ENCODE data around the gene DYRK1A.
A peak's percentile ranks its signal among the peaks of the same experiment; 100 is the strongest.

The DYRK1A gene

GRCh38 chr21:37363936-37364335 lies 2.6 kb upstream of the DYRK1A start:
- peaks cover 42% of the 10 kb centered on the region for H3K79me2 ChIP-seq (ENCODE audit: insufficient read depth, low read length)
- peaks cover 9% of the 10 kb centered on the region for H4K20me1 ChIP-seq (ENCODE audit: insufficient read depth, low read length, poor library complexity, severe bottlenecking)
- H2AFZ ChIP-seq (ENCODE audit: low read length), result no peak overlapping the region
- peaks cover 7% of the 10 kb centered on the region; the same call in 1 of the 2 replicates for H3F3A ChIP-seq (ENCODE audit: low read depth)
- H3K4me2 ChIP-seq (ENCODE audit: low read depth, low read length, poor library complexity, severe bottlenecking), result peak overlapping the region; percentile 96
- TF ChIP-seq CTCF (conservative IDR thresholded peaks at IDR 0.05; ENCODE audit: low read length), result no peak
- no peak for TF ChIP-seq EZH2phosphoT487 (IDR thresholded peaks at IDR 0.05; ENCODE audit: borderline replicate concordance)
- H3K4me3 ChIP-seq (ENCODE audit: low read length, poor library complexity, severe bottlenecking), result no peak overlapping the region
- H3K9me2 ChIP-seq (replicated peaks; ENCODE audit: low read depth, low read length), result no peaks in the 10 kb centered on the region
- H3K4me1 ChIP-seq (ENCODE audit: insufficient read depth, low read length, poor library complexity, severe bottlenecking), result peaks cover 38% of the 10 kb centered on the region
- H3K9me3 ChIP-seq (ENCODE audit: insufficient read depth, low read depth, low read length), result no peaks in the 10 kb centered on the region
- H3K27me3 ChIP-seq (ENCODE audit: insufficient read depth, low read length, poor library complexity, severe bottlenecking), result peaks cover 9% of the 10 kb centered on the region
- H3K9ac ChIP-seq (ENCODE audit: low read depth, low read length, poor library complexity, severe bottlenecking), result peak overlapping the region; percentile 96
- no peaks in the 10 kb centered on the region for H3K36me3 ChIP-seq (ENCODE audit: insufficient read depth, low read length)

- peak overlapping the region; percentile 95 for H3K4me3 ChIP-seq (ENCODE audit: low read length, poor library complexity, severe bottlenecking)
Measured at GRCh38 chr21:37364722-37365121, 1.9 kb upstream of the DYRK1A start.

DNA sequence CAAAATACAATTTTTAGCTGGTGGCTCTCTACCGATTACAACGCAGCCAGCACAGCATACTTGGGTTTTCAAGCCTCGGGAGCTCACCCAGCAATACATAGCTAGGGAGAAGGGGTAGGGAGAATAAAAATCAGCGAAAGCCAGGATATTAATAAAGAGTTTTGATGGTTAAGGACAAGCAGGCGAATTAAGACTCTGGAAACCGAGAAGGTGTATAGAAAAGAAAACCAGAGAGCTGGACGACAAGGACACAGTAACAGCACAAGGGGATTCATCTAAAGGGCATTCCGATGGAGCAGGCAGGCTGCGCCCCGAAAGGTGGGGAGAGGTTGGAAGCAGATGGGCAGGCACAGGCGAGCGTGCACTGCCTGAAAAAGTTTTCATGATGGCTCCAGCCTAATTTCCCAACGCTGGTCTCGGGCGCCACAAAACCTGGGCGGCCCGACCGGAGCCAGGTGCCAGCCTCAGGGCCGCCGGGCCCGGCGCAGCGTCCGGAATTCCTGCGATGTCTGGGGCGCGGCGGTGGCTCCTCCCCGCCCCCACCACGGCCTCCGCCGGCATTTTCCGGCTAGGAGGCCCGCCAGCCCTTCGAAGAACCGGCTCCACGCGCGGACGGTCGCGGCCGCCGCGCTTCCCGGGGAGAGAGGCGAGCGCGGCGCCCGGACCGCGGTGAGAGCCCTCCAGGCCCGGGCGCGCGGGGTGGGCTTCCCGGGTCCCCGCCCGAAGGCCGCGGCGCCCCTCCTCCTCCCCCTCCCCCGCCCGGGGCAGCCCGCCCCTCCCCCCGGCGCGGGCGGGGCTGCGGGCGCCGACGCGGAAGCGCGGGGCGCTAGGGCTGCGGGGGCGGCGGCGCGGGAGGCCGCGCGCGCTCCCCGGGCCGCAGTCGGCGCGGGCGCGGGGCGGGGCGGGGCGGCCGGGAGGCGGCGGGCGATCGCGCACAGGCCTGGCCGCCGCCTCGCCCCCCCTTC lies 774 bp upstream of the DYRK1A start:
- peaks cover 60% of the 10 kb centered on the region for H3K79me2 ChIP-seq (ENCODE audit: insufficient read depth, low read length)
- H3F3A ChIP-seq (ENCODE audit: low read depth), result peaks cover 4% of the 10 kb centered on the region; the same call in 1 of the 2 replicates
- no peaks in the 10 kb centered on the region for H3K9me3 ChIP-seq (ENCODE audit: insufficient read depth, low read depth, low read length)
- H3K27me3 ChIP-seq (ENCODE audit: insufficient read depth, low read length, poor library complexity, severe bottlenecking), result peaks cover 9% of the 10 kb centered on the region
- peak overlapping the region; percentile 96 for H3K9ac ChIP-seq (ENCODE audit: low read depth, low read length, poor library complexity, severe bottlenecking)
- peaks cover 37% of the 10 kb centered on the region for H3K4me1 ChIP-seq (ENCODE audit: insufficient read depth, low read length, poor library complexity, severe bottlenecking)
- TF ChIP-seq CTCF (conservative IDR thresholded peaks at IDR 0.05; ENCODE audit: low read length) (no peak), EZH2phosphoT487 (IDR thresholded peaks at IDR 0.05; ENCODE audit: borderline replicate concordance) (no peak)
- H3K9me2 ChIP-seq (replicated peaks; ENCODE audit: low read depth, low read length), result no peaks in the 10 kb centered on the region
- H2AFZ ChIP-seq (ENCODE audit: low read length), result no peak overlapping the region
- no peaks in the 10 kb centered on the region for H3K36me3 ChIP-seq (ENCODE audit: insufficient read depth, low read length)
- H3K4me2 ChIP-seq (ENCODE audit: low read depth, low read length, poor library complexity, severe bottlenecking), result peak overlapping the region; percentile 96
- peaks cover 27% of the 10 kb centered on the region for H4K20me1 ChIP-seq (ENCODE audit: insufficient read depth, low read length, poor library complexity, severe bottlenecking)
- peak overlapping the region; percentile 95 for H3K4me3 ChIP-seq (ENCODE audit: low read length, poor library complexity, severe bottlenecking)

More at GRCh38 chr21:37364722-37365121, 1.9 kb upstream of the DYRK1A start:
- H3K36me3 ChIP-seq (ENCODE audit: insufficient read depth, low read length), result no peaks in the 10 kb centered on the region
- peak overlapping the region; percentile 96 for H3K9ac ChIP-seq (ENCODE audit: low read depth, low read length, poor library complexity, severe bottlenecking)
- H3K9me2 ChIP-seq (replicated peaks; ENCODE audit: low read depth, low read length), result no peaks in the 10 kb centered on the region
- H3K9me3 ChIP-seq (ENCODE audit: insufficient read depth, low read depth, low read length), result no peaks in the 10 kb centered on the region
- peaks cover 34% of the 10 kb centered on the region for H3K4me1 ChIP-seq (ENCODE audit: insufficient read depth, low read length, poor library complexity, severe bottlenecking)
- H4K20me1 ChIP-seq (ENCODE audit: insufficient read depth, low read length, poor library complexity, severe bottlenecking), result peaks cover 17% of the 10 kb centered on the region
- peaks cover 9% of the 10 kb centered on the region for H3K27me3 ChIP-seq (ENCODE audit: insufficient read depth, low read length, poor library complexity, severe bottlenecking)
- peak overlapping the region; percentile 96 for H3K4me2 ChIP-seq (ENCODE audit: low read depth, low read length, poor library complexity, severe bottlenecking)
- H2AFZ ChIP-seq (ENCODE audit: low read length), result no peak overlapping the region
- H3F3A ChIP-seq (ENCODE audit: low read depth), result peaks cover 4% of the 10 kb centered on the region; the same call in 1 of the 2 replicates
- TF ChIP-seq EZH2phosphoT487 (IDR thresholded peaks at IDR 0.05; ENCODE audit: borderline replicate concordance), result no peak
- TF ChIP-seq CTCF (conservative IDR thresholded peaks at IDR 0.05; ENCODE audit: low read length), result no peak
- H3K79me2 ChIP-seq (ENCODE audit: insufficient read depth, low read length), result peaks cover 50% of the 10 kb centered on the region
